ENCODE data around the gene GAPVD1. TPM values are rescaled to one million over a fixed set of nuclear protein-coding genes. Genes with fewer than 3 reads are reported as not detected.

Gene GAPVD1
- total RNA-seq, result 96.2 and 101 TPM in 2 replicates

GRCh38 chr9:125261501-125262293, at the start of gene GAPVD1:
TSS of gene GAPVD1 (plus strand) at chr9:125261826. CDS start at chr9:125298922, 37,096 bp downstream.

DNA sequence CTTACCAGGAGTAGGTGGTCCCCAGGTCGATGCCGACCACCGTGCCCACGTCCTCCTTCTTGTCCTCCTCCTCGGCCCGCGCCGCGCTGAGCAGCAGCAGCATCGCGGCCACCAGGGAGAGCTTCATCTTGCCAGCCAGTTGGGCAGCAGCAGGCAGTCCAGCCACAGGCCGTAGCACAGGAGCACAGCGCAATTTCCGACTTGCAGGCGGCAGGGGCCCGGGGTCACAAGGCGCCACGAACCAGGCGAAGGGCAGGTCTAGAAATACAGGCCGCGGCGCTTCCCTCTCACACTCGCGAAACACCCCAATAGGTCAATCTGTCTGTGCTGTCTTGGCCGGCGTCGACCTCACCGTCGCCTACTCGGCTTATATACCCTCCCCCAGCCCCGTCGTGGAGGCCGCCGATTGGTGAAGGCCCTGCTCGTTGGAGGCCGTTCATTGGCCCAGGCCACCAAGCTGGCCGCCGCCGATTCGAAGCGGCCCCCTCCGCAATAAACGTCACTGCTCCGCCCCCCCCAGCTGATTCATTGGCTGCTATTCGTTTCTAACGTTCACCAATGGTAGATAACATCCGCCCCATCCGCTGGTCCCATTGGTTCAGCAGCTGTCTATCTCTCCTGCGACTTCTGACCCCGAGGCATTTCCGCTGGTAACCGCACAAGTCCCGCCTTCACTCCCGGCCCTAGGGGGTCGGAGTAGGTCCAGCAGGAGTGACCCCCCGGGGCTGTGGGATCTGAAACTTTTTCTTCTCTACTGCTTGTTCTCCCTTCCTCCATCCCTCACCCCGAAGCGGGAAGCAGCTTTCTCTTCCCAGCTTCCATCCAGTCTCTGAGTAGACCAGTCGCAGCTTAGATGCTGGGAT, 20.4 kb upstream of the GAPVD1 start, which contains the start of gene HSPA5:
HSPA5 (minus strand) TSS at position 344 of the 863 bp plus-strand sequence; CDS start at position 127, 217 bp downstream.

Small RNA genes within 50 kb of the gene (small RNA-seq; reads per million reads assigned to genes)
- not detected for gene AL354710.1
- gene RNU6-1020P, result 0.21 reads per million

Other genes starting within 250 kb of the GAPVD1 start
- 12.2 and 13.8 TPM in 2 replicates for gene SCAI, start 118.3 kb upstream of the GAPVD1 start, total RNA-seq
- gene PPP6C, start 72.0 kb upstream of the GAPVD1 start, total RNA-seq, result 50.9 and 53.8 TPM in 2 replicates
- 21.3 and 25.2 TPM in 2 replicates for gene RABEPK, start 61.3 kb upstream of the GAPVD1 start, total RNA-seq
- gene HSPA5, start 20.5 kb upstream of the GAPVD1 start, total RNA-seq, result 197 and 246 TPM in 2 replicates